Gastrocnemius medialis (tissue), 4 donors: ENCODE results near the gene GPR68.

ENCODE experiments used
- CTCF ChIP-seq, 5 experiments: fragments of 450-650 bp in 3 of 5; fragments of 200-600 bp in 2 of 5; sonication (generic) in 2 of 5; IDR thresholded peaks in 4 of 5; conservative IDR thresholded peaks in 1 of 5; 1 replicate in 4 of 5; 2 replicates in 1 of 5; pipeline ENCODE4 v1.5.1; 2016 to 2019; ENCODE audit warnings: antibody characterized with exemption in 5 of 5, mild to moderate bottlenecking in 3 of 5, moderate library complexity in 3 of 5
- POLR2A ChIP-seq, 2 donors: fragments of 450-650 bp; IDR thresholded peaks; one replicate each; pipeline ENCODE4 v1.6.1; 2017; ENCODE audit warnings: antibody characterized with exemption in 2 of 2, mild to moderate bottlenecking in 2 of 2, moderate library complexity in 2 of 2

GRCh38 chr14:91228112-91229004 is 16.1 kb downstream of the GPR68 start:
- TF ChIP-seq CTCF (IDR thresholded peaks at IDR 0.05 in 4 of 5, conservative IDR thresholded peaks at IDR 0.05 in 1 of 5) = no peak
- TF ChIP-seq POLR2A (IDR thresholded peaks at IDR 0.05) = no peak
